Endodermal cell (in vitro differentiated cells): ENCODE data around the gene NOXRED1. TPM values are rescaled to one million over a fixed set of nuclear protein-coding genes. Genes with fewer than 3 reads are reported as not detected.

Source experiments
- DNase-seq: peaks from one replicate; pipeline ENCODE4 v3.0.0-alpha.2; 2017
- H3K27ac ChIP-seq: 2 replicates; pipeline ENCODE4 v1.5.1; 2013; ENCODE audit warnings: mild to moderate bottlenecking, low read depth, low read length, moderate library complexity
- H3K27me3 ChIP-seq: 2 replicates; pipeline ENCODE4 v1.6.1; 2013; ENCODE audit warnings: mild to moderate bottlenecking, low read length, moderate library complexity; ENCODE audit not compliant: insufficient read depth, control insufficient read depth, poor library complexity, severe bottlenecking
- H3K36me3 ChIP-seq: 2 replicates; pipeline ENCODE4 v1.7.0; 2013; ENCODE audit warnings: mild to moderate bottlenecking, low read length, moderate library complexity; ENCODE audit not compliant: control insufficient read depth, insufficient read depth
- H3K4me1 ChIP-seq: one replicate; pipeline ENCODE4 v1.7.0; 2013; ENCODE audit warnings: low read length; ENCODE audit not compliant: control insufficient read depth, insufficient read depth
- H3K4me3 ChIP-seq: 2 replicates; pipeline ENCODE4 v1.5.1; 2013; ENCODE audit warnings: mild to moderate bottlenecking, low read length, moderate library complexity
- H3K9ac ChIP-seq: 2 replicates; pipeline ENCODE4 v1.6.1; 2013; ENCODE audit warnings: mild to moderate bottlenecking, low read length, moderate library complexity; ENCODE audit not compliant: poor library complexity, severe bottlenecking; ENCODE audit errors: extremely low read depth
- H3K9me3 ChIP-seq: 2 replicates; pipeline ENCODE4 v1.6.1; 2013; ENCODE audit warnings: mild to moderate bottlenecking, low read length, moderate library complexity; ENCODE audit not compliant: control insufficient read depth
- H3K27ac Mint-ChIP-seq: 2 replicates; pipeline ENCODE4 v1.8.0; 2020; ENCODE audit warnings: mixed read lengths
- H3K27me3 Mint-ChIP-seq: 2 replicates; pipeline ENCODE4 v1.8.0; 2021; ENCODE audit warnings: mild to moderate bottlenecking, mixed read lengths; ENCODE audit not compliant: insufficient read depth
- H3K36me3 Mint-ChIP-seq: 2 replicates; pipeline ENCODE4 v1.8.0; 2020; ENCODE audit warnings: low read depth, mixed read lengths
- H3K4me1 Mint-ChIP-seq: 2 replicates; pipeline ENCODE4 v1.8.0; 2020; ENCODE audit warnings: mixed read lengths
- H3K4me3 Mint-ChIP-seq: 2 replicates; pipeline ENCODE4 v1.8.0; 2020; ENCODE audit warnings: mild to moderate bottlenecking, moderate library complexity, mixed read lengths
- H3K9me3 Mint-ChIP-seq: 2 replicates; pipeline ENCODE4 v1.8.0; 2020; ENCODE audit warnings: mild to moderate bottlenecking, mixed read lengths
- WGBS, 2 experiments: methylation state at CpG; one replicate each; pipeline versions ENCODE4 v1.1.5 to v1.1.7; 2013; ENCODE audit warnings: missing lambda C conversion rate in 2 of 2, mixed read lengths in 1 of 2; ENCODE audit not compliant: insufficient coverage in 1 of 2, insufficient read length in 1 of 2; 5-methylcytosine and 5-hydroxymethylcytosine counted together
- long read RNA-seq, 4 experiments: library from polyadenylated mRNA in 2 of 4; library from RNA in 1 of 4; library from capped mRNA in 1 of 4; stranded (forward) in 3 of 4; unstranded in 1 of 4; transcript quantifications; one replicate each; pipeline ENCODE4 v2.0.0, GENCODE V29; 2020 to 2021; ENCODE audit warnings: inconsistent platforms in 1 of 4
- polyA plus RNA-seq, 2 experiments: library from polyadenylated mRNA; stranded (reverse); fragments of 50-300 nt; gene quantifications; one replicate each; pipeline ENCODE4 v1.2.3, GENCODE V29; 2013
- total RNA-seq, 2 donors: library from RNA; stranded (reverse); fragmentation: NEBNext Ultra II Directional in 1 of 2; extraction: Animal tissue kit (Norgen Biotek cat#: 25700) in 1 of 2; gene quantifications; 2 replicates in 1 of 2; 3 replicates in 1 of 2; pipeline ENCODE4 v1.2.1, GENCODE V29; 2021
- TF ChIP-seq, protein P1 (sequence below): fragments of 200-600 bp; sonication (generic); conservative IDR thresholded peaks from 2 replicates; pipeline ENCODE4 v1.5.0; 2021; ENCODE audit warnings: antibody characterized with exemption, mild to moderate bottlenecking

Gene NOXRED1, protein sequence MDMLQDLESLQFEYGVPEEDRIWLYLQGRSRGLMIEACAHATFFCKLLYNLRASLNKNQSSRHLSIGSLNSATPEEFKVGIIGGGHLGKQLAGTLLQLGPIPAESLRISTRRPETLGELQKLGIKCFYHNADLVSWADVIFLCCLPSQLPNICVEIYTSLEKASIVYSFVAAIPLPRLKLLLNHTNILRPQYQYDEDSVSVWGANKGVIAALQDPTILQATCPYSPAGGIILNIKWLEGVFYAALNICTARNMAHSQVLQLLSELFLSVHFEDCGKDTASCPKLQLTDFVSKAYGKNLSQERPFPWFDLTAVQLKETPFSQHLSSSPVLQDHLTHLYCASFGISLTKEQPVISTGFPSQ
- under 1 TPM; 0.49 to 0.92 TPM for total RNA-seq
- polyA plus RNA-seq (2013, experiment 1 of 2) = 0.32 TPM
- polyA plus RNA-seq (2013, experiment 2 of 2) = 0.29 TPM
- long read RNA-seq, experiment 1, partial matches to known transcripts = 0 of 1 reads
- long read RNA-seq, experiment 1, other reads (novel, unspliced or antisense) = 1 of 1 reads
- long read RNA-seq, experiment 2, partial matches to known transcripts = 0 of 1 reads
- long read RNA-seq, experiment 2, other reads (novel, unspliced or antisense) = 1 of 1 reads
- long read RNA-seq, experiment 3 = 0 reads
- long read RNA-seq, experiment 4 = 0 reads

DNA sequence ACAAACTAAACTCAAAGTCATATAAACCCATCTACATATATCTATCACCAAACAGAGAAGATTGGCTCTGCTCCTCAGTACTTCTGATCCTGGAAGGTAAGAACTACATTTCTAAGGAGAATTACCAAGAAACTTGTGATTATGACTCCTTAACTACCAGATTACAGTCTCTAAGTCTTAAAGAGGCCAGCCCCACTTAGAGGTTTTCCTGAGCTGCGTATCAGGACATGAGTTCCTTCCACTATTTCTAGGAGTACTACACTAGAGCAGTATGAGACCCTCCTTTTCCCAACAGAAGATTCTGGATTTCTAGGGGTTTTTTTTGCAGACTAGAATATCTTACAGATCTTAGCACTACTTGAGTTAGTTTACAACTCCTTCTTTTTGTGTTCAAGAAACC is at the start of gene NOXRED1:
NOXRED1 (minus strand) TSS at position 101 of the 400 bp plus-strand sequence. CDS start 634 bp downstream, outside the sequence.
- no peak within 1 kb of the TSS for H3K4me3 Mint-ChIP-seq
- Histone ChIP-seq H3K9ac (no peak within 1 kb of the TSS), H3K4me3 (no peak within 1 kb of the TSS), H3K27ac (no peak within 1 kb of the TSS), H3K36me3 (peaks cover 78% of the 10 kb centered on the region), H3K9me3 (peaks cover 29% of the 10 kb centered on the region), H3K27me3 (no peaks in the 10 kb centered on the region), H3K4me1 (no peaks in the 10 kb centered on the region)
- no peaks in the 10 kb centered on the region for H3K27me3 Mint-ChIP-seq
- TF ChIP-seq, protein P1, sequence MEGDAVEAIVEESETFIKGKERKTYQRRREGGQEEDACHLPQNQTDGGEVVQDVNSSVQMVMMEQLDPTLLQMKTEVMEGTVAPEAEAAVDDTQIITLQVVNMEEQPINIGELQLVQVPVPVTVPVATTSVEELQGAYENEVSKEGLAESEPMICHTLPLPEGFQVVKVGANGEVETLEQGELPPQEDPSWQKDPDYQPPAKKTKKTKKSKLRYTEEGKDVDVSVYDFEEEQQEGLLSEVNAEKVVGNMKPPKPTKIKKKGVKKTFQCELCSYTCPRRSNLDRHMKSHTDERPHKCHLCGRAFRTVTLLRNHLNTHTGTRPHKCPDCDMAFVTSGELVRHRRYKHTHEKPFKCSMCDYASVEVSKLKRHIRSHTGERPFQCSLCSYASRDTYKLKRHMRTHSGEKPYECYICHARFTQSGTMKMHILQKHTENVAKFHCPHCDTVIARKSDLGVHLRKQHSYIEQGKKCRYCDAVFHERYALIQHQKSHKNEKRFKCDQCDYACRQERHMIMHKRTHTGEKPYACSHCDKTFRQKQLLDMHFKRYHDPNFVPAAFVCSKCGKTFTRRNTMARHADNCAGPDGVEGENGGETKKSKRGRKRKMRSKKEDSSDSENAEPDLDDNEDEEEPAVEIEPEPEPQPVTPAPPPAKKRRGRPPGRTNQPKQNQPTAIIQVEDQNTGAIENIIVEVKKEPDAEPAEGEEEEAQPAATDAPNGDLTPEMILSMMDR = no peak
- peaks cover 24% of the 10 kb centered on the region for H3K9me3 Mint-ChIP-seq
- peaks cover 81% of the 10 kb centered on the region for H3K36me3 Mint-ChIP-seq
- 88 to 100% methylated on average over 1 of the region's 1 CpG for WGBS, 2 experiments
- H3K27ac Mint-ChIP-seq = no peak within 1 kb of the TSS
- no peak for DNase-seq
- no peaks in the 10 kb centered on the region for H3K4me1 Mint-ChIP-seq

DNA sequence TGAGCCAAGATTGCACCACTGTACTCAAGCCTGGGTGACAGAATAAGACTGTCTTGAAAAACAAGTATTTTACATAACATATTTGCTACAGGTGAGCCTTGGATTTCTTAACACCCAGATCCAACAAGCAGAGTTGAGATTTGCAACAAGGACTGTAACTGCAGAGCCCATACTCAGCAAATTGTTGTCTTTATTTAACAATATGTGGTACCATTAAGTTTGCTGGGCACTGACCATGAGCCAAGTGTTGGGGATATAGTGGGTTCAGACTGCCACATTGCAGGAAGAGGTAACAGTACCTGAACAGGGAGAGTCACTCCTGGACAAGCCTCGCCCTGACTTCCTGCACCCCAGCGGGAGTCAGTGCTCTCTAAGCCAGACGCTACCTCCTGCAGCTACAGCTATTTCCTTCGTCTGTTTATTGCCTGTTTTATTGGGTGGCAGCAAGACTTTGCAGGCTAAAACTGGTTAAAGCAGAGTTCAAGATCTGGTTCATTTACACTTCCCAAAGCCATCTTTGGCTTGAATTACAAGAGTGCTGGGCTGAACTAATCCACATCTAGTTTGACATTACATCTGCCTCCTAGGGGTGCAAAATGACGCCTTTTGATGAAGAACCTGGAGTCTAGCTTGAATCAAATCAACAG is 47.0 kb upstream of the NOXRED1 start:
- WGBS, 2 experiments = 88 to 98% methylated on average over 5 of the region's 5 CpGs
- Histone ChIP-seq H3K4me1 (no peaks in the 10 kb centered on the region), H3K9me3 (no peaks in the 10 kb centered on the region), H3K27ac (no peak overlapping the region), H3K4me3 (no peak overlapping the region), H3K9ac (no peak overlapping the region), H3K36me3 (peaks cover 40% of the 10 kb centered on the region), H3K27me3 (no peaks in the 10 kb centered on the region)
- peaks cover 7% of the 10 kb centered on the region for H3K4me1 Mint-ChIP-seq
- H3K27ac Mint-ChIP-seq = peak overlapping the region; percentile 58
- TF ChIP-seq, protein P1 = no peak
- no peak for DNase-seq
- H3K9me3 Mint-ChIP-seq = no peaks in the 10 kb centered on the region
- no peaks in the 10 kb centered on the region for H3K27me3 Mint-ChIP-seq
- H3K4me3 Mint-ChIP-seq = no peak overlapping the region
- H3K36me3 Mint-ChIP-seq = peaks cover 39% of the 10 kb centered on the region

DNA sequence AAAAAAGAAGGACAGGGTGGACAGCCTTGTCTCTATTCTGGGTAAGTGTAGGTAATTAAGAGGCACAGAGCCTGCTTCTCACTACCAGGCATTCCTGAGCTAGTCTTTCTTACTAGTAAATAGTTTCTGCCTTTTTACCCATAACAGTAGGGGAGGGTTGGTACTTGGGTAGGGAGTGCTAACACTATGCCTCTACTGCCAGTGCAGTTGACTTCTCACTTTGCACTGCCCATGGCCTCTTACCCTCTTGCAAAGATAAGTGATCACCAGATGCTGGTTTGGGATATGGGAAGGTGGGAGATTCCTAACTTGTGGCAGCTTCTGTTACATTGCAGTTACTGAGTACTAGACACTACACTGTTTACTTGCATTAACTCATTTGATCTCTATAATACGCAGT is 46.2 kb upstream of the NOXRED1 start:
- Mint-ChIP-seq H3K4me3 (no peak overlapping the region), H3K27me3 (no peaks in the 10 kb centered on the region), H3K36me3 (peaks cover 47% of the 10 kb centered on the region), H3K9me3 (no peaks in the 10 kb centered on the region), H3K27ac (peak overlapping the region; percentile 57), H3K4me1 (peaks cover 7% of the 10 kb centered on the region)
- no peaks in the 10 kb centered on the region for H3K4me1 ChIP-seq
- 83 to 100% methylated on average over 1 of the region's 1 CpG for WGBS, 2 experiments
- H3K36me3 ChIP-seq = peaks cover 48% of the 10 kb centered on the region
- TF ChIP-seq, protein P1 = no peak
- no peak overlapping the region for H3K27ac ChIP-seq
- H3K9ac ChIP-seq = no peak overlapping the region
- H3K4me3 ChIP-seq = no peak overlapping the region
- no peaks in the 10 kb centered on the region for H3K9me3 ChIP-seq
- no peaks in the 10 kb centered on the region for H3K27me3 ChIP-seq
- no peak for DNase-seq
